H1 (cell line): Measurements from ENCODE around the gene ARL11. TPM values are rescaled to one million over a fixed set of nuclear protein-coding genes. Genes with fewer than 3 reads are reported as not detected.

Experiments used
- BACH1 ChIP-seq: IDR thresholded peaks from 2 replicates; pipeline ENCODE4 v1.6.1; 2012; ENCODE audit warnings: low read length, improper control_type of control experiment
- RAD21 ChIP-seq, 2 experiments: IDR thresholded peaks in 1 of 2; conservative IDR thresholded peaks in 1 of 2; 2 replicates each; pipeline ENCODE4 v1.6.1; 2011; ENCODE audit warnings: low read depth in 2 of 2, low read length in 2 of 2, improper control_type of control experiment in 1 of 2, inconsistent platforms in 1 of 2, mild to moderate bottlenecking in 1 of 2, moderate library complexity in 1 of 2
- polyA plus RNA-seq, 7 experiments: library from polyadenylated mRNA; depleted of rRNA in 3 of 7; stranded (reverse) in 5 of 7; unstranded in 2 of 7; fragments of >200 nt in 5 of 7; fragments of 200-250 nt in 2 of 7; gene quantifications; 1 replicate in 5 of 7; 2 replicates in 1 of 7; 4 replicates in 1 of 7; pipeline versions ENCODE4 v1.2.1 to v1.2.3, GENCODE V29; 2011 to 2013; ENCODE audit warnings: missing spikeins in 2 of 7, mixed read lengths in 2 of 7
- total RNA-seq: library from RNA; stranded (reverse); fragmentation: NEBNext Ultra II Directional; extraction: Animal tissue kit (Norgen Biotek cat#: 25700); gene quantifications from 2 replicates; pipeline ENCODE4 v1.2.1, GENCODE V29; 2021

ARL11 gene
- total and polyA plus RNA-seq, 2 of the 8 experiments (the other 6 are each of a cell fraction or from before 2014, with no cell fraction given) = 0.45 to 0.52 TPM

GRCh38 chr13:49608651-49609331, 19.5 kb upstream of the ARL11 start (continued):
- TF ChIP-seq RAD21 (IDR thresholded peaks at IDR 0.05 in 1 of 2, conservative IDR thresholded peaks at IDR 0.05 in 1 of 2; ENCODE audit: low read depth in 2 of 2, low read length in 2 of 2) (no peak), BACH1 (no peak)
